ENCODE data around the gene GDPD4.

DNA sequence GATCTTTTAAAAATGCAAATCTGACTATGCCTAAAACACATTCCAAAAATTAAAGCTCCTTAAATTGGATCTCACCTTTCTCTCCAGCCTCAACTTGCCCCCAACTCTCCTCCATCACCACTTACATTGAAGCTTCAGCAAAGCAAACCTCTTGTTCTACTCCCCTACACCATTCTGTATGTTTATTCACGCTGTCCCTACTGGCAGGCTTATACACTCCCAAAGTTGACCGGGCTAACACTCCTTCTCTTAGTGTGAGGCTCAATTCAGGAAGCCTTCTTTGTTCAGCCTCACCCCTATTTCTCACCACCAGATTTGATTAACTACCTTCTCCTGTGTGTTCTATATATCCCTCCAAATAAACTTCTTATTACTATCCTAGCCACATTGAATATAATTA is 1.8 kb upstream of the GDPD4 start:
- TF ChIP-seq PKNOX1 (IDR thresholded peaks at IDR 0.05) (no peak), HDAC2 (IDR thresholded peaks at IDR 0.05) (no peak), POLR2A (IDR thresholded peaks at IDR 0.05; ENCODE audit: low read depth, low read length) (no peak), POLR2AphosphoS2 (IDR thresholded peaks at IDR 0.05; ENCODE audit: low read depth, low read length) (no peak)
- TF ChIP-seq, protein P1, sequence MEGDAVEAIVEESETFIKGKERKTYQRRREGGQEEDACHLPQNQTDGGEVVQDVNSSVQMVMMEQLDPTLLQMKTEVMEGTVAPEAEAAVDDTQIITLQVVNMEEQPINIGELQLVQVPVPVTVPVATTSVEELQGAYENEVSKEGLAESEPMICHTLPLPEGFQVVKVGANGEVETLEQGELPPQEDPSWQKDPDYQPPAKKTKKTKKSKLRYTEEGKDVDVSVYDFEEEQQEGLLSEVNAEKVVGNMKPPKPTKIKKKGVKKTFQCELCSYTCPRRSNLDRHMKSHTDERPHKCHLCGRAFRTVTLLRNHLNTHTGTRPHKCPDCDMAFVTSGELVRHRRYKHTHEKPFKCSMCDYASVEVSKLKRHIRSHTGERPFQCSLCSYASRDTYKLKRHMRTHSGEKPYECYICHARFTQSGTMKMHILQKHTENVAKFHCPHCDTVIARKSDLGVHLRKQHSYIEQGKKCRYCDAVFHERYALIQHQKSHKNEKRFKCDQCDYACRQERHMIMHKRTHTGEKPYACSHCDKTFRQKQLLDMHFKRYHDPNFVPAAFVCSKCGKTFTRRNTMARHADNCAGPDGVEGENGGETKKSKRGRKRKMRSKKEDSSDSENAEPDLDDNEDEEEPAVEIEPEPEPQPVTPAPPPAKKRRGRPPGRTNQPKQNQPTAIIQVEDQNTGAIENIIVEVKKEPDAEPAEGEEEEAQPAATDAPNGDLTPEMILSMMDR (IDR thresholded peaks at IDR 0.05 in 2 of 3, conservative IDR thresholded peaks at IDR 0.05 in 1 of 3; ENCODE audit: control insufficient read depth in 2 of 3, extremely low read depth in 1 of 3, insufficient read depth in 1 of 3, low read depth in 3 of 3, low read length in 3 of 3), result no peak
- TF ChIP-seq, protein P2, sequence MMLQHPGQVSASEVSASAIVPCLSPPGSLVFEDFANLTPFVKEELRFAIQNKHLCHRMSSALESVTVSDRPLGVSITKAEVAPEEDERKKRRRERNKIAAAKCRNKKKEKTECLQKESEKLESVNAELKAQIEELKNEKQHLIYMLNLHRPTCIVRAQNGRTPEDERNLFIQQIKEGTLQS (IDR thresholded peaks at IDR 0.05; ENCODE audit: borderline replicate concordance, extremely low read depth, low read depth, low read length), result no peak

Measured in GM12878 (cell line).